ENCODE results near the gene LPP. TPM values are rescaled to one million over a fixed set of nuclear protein-coding genes. Genes with fewer than 3 reads are reported as not detected.

LPP gene
- total and polyA plus RNA-seq, 9 of the 15 experiments (the other 6 are each of a cell fraction or from before 2014, with no cell fraction given), result 0.07 to 0.18 TPM; not detected in 7

DNA sequence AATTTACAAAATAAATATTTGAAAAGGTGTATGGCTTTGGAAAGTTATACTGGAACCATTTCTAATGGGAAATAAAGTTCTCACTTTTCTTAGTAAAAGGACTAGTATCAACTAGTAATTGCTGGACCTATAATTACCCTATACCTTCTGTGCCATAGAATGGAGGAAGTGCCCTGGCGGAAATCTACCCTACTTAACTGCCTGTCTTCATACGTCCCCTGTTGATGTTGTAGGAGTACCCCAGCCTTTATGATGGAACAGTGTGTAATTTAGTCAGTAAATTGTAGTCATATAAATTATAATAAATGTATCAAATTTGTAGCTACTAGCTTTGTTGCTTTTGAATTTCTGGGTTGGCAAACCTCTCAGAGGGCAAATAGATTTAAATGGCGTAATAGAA, 149.9 kb downstream of the LPP start:
- WGBS (ENCODE audit: insufficient coverage, low coverage, missing lambda C conversion rate), result 0% methylated on average over 3 of the region's 3 CpGs
- POLR2A ChIA-PET, result no interaction called here
- no peaks in the 10 kb centered on the region for H3K36me3 ChIP-seq (ENCODE audit: control insufficient read depth, insufficient read depth, low read length)
- BruUV-seq (replicated peaks), result no TSS peak
- CTCF ChIA-PET (ENCODE audit: low intra/inter-chr PET ratio), result no interaction called here
- no peak for ATAC-seq
- FAIRE-seq, result no peak
- no peaks in the 10 kb centered on the region for H3K9me1 ChIP-seq (ENCODE audit: control insufficient read depth, insufficient read depth, low read length)
- no peaks in the 10 kb centered on the region for H3K27me3 ChIP-seq (ENCODE audit: control insufficient read depth in 2 of 2, insufficient read depth in 2 of 2, low read length in 2 of 2)
- no peaks in the 10 kb centered on the region for H3K9me3 ChIP-seq (replicated peaks; ENCODE audit: control insufficient read depth, insufficient read depth, low read depth, low read length)
- H3K4me1 ChIP-seq (replicated peaks in 1 of 2; ENCODE audit: control insufficient read depth in 2 of 2, insufficient read depth in 2 of 2, low read length in 2 of 2), result no peaks in the 10 kb centered on the region
- TF ChIP-seq GTF2E2 (tag; IDR thresholded peaks at IDR 0.05) (no peak), ZBTB12 (CRISPR knock-in tag; IDR thresholded peaks at IDR 0.05) (no peak), ZBTB8A (IDR thresholded peaks at IDR 0.05; ENCODE audit: partially characterized antibody) (no peak), RBFOX2 (IDR thresholded peaks at IDR 0.05; ENCODE audit: low read depth, low read length) (no peak), RHOXF2B (CRISPR knock-in tag; conservative IDR thresholded peaks at IDR 0.05) (no peak), TFAP4 (CRISPR knock-in tag; IDR thresholded peaks at IDR 0.05; ENCODE audit: borderline replicate concordance) (no peak), MAFF (IDR thresholded peaks at IDR 0.05; ENCODE audit: low read length) (no peak), SMARCA4 (IDR thresholded peaks at IDR 0.05) (no peak), ZZZ3 (IDR thresholded peaks at IDR 0.05) (no peak), POLR2H (tag; IDR thresholded peaks at IDR 0.05; ENCODE audit: low read depth) (no peak), HNRNPH1 (optimal IDR thresholded peaks at IDR 0.05; ENCODE audit: low read depth, low read length) (no peak), EZH2 (IDR thresholded peaks at IDR 0.05; ENCODE audit: borderline replicate concordance, low read depth, low read length) (no peak), ESRRA (IDR thresholded peaks at IDR 0.05; ENCODE audit: borderline replicate concordance, low read depth) (no peak), HIVEP1 (CRISPR knock-in tag; IDR thresholded peaks at IDR 0.05) (no peak), LARP7 (IDR thresholded peaks at IDR 0.05) (no peak), CSDE1 (IDR thresholded peaks at IDR 0.05) (no peak), SAFB2 (IDR thresholded peaks at IDR 0.05; ENCODE audit: borderline replicate concordance, low read depth, low read length, severe bottlenecking) (no peak)
- TF ChIP-seq, protein P1, sequence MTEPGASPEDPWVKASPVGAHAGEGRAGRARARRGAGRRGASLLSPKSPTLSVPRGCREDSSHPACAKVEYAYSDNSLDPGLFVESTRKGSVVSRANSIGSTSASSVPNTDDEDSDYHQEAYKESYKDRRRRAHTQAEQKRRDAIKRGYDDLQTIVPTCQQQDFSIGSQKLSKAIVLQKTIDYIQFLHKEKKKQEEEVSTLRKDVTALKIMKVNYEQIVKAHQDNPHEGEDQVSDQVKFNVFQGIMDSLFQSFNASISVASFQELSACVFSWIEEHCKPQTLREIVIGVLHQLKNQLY (CRISPR knock-in tag; conservative IDR thresholded peaks at IDR 0.05), result no peak
- TF ChIP-seq, protein P2, sequence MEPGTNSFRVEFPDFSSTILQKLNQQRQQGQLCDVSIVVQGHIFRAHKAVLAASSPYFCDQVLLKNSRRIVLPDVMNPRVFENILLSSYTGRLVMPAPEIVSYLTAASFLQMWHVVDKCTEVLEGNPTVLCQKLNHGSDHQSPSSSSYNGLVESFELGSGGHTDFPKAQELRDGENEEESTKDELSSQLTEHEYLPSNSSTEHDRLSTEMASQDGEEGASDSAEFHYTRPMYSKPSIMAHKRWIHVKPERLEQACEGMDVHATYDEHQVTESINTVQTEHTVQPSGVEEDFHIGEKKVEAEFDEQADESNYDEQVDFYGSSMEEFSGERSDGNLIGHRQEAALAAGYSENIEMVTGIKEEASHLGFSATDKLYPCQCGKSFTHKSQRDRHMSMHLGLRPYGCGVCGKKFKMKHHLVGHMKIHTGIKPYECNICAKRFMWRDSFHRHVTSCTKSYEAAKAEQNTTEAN (CRISPR knock-in tag; IDR thresholded peaks at IDR 0.05), result no peak
- intact Hi-C loops (cut with micrococcal nuclease), result no loop called here
- no peak overlapping the region for H3K4me3 ChIP-seq
- no peak for DNase-seq (ENCODE audit: extremely low read depth in 1 of 4, low spot score in 3 of 4)
- no peak overlapping the region for H3K27ac ChIP-seq (ENCODE audit: extremely low read depth, low read depth, low read length)
- in situ Hi-C loops (cut with MboI), result no loop called here
- no peak overlapping the region for H2AFZ ChIP-seq (ENCODE audit: low read depth, low read length)
- H3K79me2 ChIP-seq (ENCODE audit: control insufficient read depth, insufficient read depth, low read length), result no peaks in the 10 kb centered on the region
- H3K9ac ChIP-seq (ENCODE audit: insufficient read depth in 1 of 2, low read depth in 2 of 2, low read length in 2 of 2), result no peak overlapping the region
- no peaks in the 10 kb centered on the region for H4K20me1 ChIP-seq (replicated peaks; ENCODE audit: control insufficient read depth, insufficient read depth, low read length)
- H3K4me2 ChIP-seq (ENCODE audit: insufficient read depth, low read length), result no peak overlapping the region

Measured in K562 (cell line).